Activated CD4-positive, alpha-beta T cell treated with anti-CD3 and anti-CD28 coated beads, Interleukin-2, Interleukin-4, amounts not matched to agents 100 ng/mL and 50 ng/mL, durations not matched to agents 16 hours and 8 hours (primary cell): ENCODE results near the gene WAPL.
"Not testable (repeated sequence)": the region's sequence is repeated elsewhere in the genome, so short reads cannot be mapped to it uniquely, and the experiment has no call there.

Experiments used
- DNase-seq: peaks from one replicate; pipeline ENCODE4 v3.0.0-alpha.2; 2020; ENCODE audit warnings: low spot score

The WAPL gene, protein sequence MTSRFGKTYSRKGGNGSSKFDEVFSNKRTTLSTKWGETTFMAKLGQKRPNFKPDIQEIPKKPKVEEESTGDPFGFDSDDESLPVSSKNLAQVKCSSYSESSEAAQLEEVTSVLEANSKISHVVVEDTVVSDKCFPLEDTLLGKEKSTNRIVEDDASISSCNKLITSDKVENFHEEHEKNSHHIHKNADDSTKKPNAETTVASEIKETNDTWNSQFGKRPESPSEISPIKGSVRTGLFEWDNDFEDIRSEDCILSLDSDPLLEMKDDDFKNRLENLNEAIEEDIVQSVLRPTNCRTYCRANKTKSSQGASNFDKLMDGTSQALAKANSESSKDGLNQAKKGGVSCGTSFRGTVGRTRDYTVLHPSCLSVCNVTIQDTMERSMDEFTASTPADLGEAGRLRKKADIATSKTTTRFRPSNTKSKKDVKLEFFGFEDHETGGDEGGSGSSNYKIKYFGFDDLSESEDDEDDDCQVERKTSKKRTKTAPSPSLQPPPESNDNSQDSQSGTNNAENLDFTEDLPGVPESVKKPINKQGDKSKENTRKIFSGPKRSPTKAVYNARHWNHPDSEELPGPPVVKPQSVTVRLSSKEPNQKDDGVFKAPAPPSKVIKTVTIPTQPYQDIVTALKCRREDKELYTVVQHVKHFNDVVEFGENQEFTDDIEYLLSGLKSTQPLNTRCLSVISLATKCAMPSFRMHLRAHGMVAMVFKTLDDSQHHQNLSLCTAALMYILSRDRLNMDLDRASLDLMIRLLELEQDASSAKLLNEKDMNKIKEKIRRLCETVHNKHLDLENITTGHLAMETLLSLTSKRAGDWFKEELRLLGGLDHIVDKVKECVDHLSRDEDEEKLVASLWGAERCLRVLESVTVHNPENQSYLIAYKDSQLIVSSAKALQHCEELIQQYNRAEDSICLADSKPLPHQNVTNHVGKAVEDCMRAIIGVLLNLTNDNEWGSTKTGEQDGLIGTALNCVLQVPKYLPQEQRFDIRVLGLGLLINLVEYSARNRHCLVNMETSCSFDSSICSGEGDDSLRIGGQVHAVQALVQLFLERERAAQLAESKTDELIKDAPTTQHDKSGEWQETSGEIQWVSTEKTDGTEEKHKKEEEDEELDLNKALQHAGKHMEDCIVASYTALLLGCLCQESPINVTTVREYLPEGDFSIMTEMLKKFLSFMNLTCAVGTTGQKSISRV (N-terminal part only)

DNA sequence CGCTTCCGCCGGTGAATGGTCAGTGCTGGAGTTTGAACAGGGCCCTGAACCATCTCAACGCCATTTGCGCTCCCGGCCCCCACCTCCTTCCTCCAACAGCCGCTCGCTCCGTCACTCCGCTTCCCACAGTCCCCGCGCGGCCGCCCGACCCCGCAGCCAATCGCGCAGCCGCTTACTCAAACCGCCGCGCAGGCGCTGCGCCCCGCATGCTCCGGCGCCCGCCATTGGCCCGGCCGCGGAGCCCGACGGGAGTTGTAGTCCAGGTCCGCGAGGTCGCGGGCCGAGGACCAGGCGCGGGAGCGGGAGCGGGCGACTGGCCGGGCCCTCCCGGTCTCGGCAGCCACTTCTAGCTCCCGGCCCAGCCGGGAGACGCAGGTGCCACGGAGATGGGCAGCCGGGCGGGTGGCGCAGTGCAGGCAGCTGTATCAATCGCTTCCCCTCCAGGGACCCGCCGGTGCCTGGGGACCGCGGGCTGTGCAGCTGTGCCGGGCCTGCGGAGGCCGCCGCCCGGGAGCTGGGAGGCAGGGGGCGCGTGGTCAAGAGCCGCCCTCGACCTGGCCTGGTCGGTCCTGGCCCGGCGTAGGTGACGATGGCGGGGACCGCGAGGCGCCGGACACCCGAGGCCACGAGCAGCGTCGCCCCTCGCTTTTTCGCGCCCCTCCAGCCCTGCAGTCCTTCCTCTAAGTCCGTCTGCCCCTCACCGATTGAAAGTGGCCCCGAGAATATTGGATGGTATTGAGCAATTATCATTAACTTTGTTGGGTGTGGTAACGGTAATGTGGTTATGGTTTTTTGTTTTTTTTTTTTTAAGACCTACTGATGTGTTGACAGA lies at the start of gene WAPL:
Gene WAPL (minus strand): TSS at position 115 of the 832 bp plus-strand sequence. CDS start 3,723 bp downstream, outside the sequence.
- DNase-seq: peak; percentile 94

DNA sequence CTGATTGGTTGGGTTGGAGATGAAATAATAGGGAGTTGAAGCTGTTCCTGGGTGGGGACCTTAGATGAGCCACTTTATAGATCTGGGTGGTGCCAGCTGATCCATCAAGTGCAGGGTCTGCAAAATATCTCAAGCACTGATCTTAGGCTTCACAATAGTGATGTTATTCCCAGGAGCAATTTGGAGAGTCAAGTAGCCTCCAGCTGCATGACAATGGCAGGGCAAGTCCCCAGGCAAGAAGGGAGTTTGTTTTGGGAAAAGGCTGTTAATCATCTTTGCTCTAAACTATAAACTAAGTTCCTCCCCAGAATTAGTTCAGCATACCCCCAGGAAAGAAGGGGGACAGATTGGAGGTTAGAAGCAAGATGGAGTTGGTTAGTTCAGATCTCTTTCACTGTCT lies 47.7 kb upstream of the WAPL start:
- DNase-seq: no peak

DNA sequence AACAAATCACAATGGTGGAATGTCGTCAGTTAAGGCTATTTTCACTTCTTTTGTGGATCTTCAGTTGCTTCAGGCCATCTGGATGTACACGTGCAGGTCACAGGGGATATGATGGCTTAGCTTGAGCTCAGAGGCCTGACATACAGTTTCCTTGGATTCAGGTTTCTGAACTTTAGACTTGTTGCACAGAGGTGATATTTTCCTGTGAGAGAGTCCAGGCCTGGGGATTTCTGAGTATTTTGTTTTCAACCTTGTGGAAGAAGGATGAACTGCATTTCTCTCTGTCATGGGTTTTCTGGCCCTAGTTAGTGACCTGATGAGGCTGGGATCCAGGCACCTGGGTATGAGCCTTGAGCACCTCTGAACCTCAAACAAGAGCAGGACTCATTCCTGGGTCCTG lies 44.9 kb upstream of the WAPL start:
- DNase-seq: not testable (repeated sequence)

DNA sequence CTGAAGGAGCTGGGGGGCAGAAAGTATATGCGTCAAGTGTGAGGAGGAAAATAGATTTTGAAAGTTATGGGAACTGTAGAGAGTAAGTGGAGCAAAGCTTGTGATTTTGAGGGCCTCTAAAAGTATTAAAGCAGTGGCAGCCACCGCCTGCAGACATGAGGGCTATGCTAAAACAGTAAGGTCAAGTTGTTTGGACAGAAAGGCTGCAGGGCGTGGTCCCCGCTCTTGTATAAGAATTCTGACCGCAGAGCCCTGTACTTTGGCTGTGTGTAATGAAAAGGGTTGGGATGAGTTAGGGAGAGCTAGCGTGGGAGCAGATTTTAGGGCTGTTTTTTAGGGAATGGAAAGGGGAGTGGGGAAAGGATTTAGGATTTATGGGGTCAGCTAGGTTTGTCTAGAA lies 41.7 kb upstream of the WAPL start:
- not testable (repeated sequence) for DNase-seq

DNA sequence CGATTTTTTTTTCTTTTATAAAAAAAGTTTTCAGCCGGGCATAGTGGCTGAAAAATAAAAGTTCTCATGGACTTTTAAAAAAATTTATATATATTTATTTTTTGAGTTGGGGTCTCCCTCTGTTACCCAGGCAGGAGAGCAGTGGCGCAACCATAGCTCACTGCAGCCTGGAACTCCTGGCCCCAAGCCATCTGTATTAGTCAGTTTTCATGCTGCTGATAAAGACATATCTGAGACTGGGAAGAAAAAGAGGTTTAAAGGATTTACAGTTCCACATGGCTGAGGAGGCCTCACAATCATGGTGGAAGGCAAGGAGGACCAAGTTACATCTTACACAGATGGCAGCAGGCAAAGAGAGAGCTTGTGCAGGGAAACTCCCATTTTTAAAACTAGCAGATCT lies 37.1 kb upstream of the WAPL start:
- not testable (repeated sequence) for DNase-seq

DNA sequence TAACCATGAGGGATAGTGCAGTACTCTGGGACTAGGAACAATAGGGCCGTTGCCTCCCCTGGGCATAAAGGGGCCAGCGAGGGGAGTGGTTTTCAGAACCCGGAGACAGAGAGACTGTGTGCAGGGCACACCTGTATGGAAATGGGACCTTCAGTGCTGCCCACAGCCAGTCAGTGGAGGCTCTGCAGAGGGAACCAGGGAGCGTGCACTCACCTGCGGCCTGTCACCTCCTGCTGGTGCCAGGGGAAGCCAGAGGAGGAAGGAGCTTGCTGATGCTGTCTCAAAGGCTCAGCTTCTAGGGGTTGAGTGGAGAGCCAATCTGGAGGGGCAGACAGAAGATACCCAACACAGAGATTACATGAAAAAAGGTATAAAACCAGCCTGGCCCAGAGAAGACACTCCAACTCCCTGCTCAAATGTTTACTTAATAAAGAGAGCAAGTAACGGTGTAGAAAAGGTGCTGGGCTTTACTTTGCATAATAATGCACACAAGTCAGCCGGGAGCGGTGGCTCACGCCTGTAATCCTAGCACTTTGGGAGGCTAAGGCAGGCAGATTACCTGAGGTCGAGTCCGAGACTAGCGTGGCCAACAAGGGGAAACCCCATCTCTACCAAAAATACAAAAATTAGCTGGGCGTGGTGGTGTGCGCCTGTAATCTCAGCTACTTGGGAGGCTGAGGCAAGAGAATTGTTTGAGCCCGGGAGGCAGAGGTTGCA lies 35.5 kb upstream of the WAPL start:
- no peak for DNase-seq

DNA sequence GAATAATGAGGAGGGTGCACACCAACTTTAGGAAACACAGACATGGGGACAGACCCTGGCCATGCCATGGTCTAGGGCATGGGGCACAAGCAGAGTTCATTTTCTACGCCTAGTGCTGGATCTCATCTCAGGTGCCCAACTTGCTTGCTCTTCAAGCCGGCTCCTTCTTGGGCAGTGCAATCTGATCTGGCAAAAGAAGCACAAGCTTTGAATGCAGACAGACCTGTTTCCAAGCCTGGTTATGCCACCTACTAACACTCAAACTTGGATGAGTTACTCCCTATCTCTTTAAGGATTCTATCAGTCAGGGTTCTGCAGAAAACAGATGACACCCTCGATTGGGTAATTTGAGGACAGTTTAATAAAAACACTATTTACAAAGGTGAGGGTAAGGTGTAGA lies 34.9 kb upstream of the WAPL start:
- no peak for DNase-seq

DNA sequence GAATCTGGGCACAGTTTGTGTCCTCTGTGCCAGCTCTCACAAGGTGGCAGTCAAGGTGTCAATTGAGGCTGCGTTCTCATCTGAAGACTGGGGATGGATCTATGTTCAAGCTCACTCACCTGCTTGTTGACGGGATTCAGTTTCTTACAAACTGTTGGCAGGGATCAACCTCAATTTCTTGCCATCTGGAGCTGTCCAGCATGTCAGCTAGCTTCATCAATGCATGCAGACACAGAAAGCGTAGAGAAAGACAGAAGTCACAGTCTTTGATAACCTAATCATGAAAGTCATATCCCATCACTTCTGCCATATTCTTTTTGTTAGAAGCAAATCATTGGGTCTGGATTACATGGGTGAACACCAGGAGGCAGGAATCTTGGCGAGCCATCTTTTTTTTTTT lies 32.0 kb upstream of the WAPL start:
- DNase-seq: no peak

DNA sequence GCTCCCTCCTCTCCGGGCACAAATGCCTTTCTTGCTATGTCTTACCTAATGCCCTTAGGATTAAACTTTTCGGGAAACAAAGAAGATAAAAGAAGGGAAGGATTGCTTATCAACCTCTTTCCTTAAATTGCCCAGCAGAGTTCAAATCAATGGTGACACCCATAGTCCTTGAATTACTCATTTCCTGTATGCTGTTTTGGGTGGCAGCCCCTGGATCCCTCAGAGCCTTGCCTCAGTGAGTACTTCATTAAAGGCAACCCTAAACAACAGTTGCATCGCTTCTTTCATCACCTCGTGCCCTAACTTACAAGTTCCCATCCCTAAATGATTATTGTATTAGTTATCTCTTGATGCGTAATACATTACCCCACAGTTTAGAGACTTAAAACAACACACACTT lies 31.6 kb upstream of the WAPL start:
- no peak for DNase-seq

DNA sequence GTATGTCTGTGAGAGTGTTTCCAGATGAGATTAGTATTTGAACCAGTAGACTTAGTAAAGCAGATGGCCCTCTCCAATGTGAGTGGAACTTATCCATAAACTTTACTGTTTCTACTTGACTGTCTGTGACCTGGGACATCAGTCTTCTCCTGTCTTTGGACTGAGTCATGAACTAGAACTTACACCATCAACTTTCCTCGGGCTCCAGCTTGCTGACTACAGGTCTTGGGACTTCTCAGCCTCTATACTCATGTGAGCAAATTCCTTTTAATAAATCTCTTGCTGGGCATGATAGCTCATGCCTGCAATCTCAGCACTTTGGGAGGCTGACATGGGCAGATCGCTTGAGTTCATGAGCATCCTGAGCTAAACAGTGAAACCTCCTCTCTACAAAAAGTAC lies 25.7 kb upstream of the WAPL start:
- DNase-seq: no peak

DNA sequence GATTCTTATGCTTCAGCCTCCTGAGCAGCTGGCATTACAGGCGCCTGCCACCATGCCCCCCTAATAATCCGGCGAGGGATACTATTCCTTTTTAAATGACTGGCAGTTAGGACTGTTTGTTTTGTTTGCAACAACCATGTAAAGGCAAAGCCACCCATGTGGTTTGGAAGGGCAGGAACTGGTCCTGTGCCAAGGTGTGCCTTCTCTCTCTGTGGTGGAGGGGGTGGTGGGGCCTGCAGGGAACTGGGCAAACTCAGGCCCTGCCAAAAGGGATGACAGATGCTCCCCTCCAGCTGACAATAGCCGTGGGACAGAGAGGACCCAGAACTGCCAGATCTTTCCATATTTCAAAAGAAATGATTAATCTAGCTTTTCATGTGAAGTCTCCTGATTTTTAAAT lies 23.5 kb upstream of the WAPL start:
- no peak for DNase-seq

DNA sequence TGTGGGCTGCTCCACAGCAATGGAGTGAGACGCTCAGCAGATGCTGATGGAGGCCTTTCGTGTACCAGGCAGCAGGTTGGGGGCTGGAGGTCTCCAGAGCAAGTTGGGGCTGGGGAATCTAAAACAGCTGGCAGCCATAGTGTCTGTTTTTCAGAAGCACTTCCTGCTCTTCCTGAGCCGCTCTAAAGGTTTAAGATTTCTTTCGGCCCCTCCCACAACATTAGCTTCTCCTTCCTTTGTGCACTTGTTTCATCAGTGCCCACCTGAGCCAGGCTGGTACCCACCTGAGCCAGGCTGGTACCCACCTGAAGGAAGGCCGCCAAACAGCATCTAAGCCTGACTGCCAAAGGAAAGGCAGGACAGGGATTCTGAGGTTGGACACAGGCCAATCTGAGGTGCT lies 18.4 kb upstream of the WAPL start:
- no peak for DNase-seq

DNA sequence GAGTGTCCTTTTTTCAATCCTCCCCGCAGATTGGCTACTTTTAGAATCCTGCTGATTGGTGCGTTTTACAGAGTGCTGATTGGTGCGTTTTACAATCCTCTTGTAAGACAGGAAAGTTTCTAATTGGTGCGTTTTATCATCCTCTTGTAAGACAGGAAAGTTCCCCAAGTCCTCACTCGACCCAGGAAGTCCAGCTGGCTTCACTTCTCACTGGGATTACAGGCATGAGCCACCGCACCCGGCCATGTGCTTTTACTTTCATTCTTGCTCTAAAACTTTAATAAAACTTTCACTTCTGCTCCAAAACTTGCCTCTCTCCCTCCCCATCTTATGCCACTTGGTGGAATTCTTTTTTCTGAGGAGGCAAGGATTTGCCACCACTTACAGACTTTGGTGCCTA lies 17.0 kb upstream of the WAPL start:
- no peak for DNase-seq

DNA sequence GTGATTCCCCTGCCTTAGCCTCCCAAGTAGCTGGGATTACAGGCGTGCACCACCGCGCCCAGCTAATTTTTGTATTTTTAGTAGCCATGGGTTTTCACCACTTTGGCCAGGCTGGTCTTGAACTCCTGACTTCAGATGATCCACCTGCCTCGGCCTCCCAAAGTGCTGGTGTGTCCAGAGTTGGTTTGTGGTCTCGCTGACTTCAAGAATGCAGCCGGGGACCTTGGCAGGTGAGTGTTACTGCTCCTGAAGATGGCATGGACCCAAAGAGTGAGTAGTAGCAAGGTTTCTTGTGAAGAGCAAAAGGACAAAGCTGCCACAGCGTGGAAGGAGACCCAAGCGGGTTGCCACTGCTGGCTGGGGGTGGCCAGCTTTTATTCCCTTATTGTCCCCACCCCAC lies 16.4 kb upstream of the WAPL start:
- DNase-seq: not testable (repeated sequence)

DNA sequence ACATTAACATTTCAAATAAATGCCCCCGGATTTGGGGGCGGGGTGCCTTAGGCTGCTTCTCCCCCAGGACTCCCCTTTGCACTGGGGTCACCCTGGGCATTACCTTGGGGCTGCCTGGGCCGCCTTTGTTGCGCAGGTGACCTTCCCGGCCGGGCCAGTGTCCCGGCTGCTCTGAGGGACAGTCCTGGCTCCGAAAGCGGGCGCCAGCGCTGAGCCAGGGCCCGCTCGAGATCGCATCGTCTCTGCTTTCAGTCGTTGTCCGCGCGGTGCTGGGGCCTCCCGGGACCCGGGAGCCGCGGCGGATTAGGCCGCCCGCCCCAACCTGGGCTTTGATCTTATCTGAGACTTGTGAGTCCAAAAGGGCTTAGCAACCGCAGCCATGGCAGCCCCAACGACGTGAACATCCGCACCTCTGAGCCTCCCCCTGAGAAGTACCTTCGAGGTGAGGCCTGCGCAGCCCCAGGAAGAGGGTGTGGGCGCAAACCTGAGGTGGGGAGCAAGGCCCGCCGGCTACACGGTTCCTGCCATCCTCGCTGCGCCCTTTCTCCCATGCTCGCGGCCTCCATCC lies 14.8 kb upstream of the WAPL start:
- DNase-seq: peak; percentile 10

DNA sequence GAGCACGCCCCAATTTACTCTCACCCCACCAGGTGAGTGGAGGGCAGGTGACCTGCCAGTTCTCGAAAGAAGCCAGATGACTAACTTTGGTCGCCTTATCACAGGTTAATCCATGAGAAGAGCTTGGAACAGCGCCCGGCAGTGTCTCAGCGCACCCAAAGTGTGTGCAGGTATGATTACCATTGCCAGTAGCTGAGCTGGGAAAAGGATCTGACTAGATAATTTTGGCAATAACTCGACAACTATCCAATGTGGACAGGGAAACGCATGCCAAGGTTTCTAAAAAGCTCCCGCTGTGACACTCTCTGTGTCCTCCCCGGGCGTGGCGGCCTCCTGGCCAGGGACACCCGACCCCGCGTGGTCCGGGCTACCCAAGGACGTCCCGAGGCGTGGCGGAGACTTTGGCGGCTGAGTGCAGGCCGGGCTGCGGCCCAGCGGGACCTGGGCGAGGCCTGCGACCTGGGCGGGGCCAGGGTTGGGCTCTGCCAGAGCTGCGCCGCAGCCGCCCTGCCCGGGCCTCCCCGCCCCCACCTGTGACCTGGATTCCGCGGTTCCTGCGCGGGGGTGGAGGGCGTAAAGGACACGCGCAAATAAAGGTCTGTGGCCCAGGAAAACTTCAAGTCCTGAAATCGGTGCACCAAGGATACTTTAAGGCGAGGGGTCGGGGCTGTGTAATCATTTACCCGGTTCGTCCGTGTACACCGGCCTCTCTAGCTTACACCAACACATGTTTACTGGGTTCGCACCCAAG lies 13.7 kb upstream of the WAPL start:
- no peak for DNase-seq

DNA sequence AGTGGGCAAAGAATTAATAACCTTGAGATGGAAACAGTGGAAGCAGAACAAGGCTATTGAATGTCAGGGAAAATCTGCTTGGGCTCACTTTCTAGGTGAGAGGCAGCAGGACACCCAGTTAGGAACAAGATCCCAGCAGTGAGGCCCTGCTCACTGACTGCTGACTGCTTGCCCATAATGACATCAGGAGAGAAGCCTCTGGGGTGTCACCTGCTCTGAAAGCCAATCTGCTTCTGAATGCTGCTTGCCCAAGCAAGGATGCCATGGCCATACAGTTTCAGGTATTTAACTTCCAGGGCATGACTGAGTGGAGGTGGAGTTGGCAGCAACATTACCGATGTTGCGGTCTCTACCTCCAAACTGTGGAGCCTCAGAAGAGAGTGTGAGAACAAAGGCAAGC lies 11.7 kb upstream of the WAPL start:
- no peak for DNase-seq

DNA sequence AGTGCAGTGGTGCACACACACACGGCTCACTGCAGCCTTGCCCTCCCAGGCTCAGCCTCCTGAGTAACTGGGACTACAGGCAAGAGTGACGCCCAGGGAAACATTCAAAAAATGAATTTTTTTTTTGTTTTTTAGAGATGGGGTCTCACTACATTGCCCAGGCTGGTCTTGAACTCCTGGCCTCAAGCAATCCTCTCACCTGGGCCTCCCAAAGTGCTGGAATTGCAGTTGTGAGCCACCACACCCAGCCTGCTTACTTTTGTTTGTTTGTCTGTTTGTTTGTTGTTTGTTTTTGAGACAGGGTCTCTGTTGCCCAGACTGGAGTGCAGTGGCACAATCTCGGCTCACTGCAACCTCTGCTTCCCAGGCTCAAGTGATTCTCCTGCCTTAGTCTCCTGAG lies 7.1 kb upstream of the WAPL start:
- DNase-seq: not testable (repeated sequence)

DNA sequence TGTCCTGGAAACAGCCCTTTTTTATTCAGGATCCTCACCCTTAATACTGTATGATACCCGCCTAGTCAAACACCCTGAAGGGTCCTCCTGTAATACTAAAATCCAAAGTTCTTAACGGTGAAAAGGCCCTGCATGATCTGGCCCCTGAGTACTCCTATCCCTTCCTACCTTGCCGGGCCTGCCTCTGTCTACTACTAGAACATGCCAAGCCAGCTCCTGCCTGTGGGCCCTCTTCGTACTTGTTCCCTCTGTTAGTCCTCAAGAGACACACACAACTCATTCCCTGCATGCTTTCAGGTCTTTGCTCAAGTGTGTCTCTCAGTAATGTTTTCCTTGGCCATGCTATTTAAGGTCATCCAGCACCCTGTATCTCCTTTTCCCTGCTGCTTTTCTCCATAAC lies 5.0 kb upstream of the WAPL start:
- DNase-seq: no peak

DNA sequence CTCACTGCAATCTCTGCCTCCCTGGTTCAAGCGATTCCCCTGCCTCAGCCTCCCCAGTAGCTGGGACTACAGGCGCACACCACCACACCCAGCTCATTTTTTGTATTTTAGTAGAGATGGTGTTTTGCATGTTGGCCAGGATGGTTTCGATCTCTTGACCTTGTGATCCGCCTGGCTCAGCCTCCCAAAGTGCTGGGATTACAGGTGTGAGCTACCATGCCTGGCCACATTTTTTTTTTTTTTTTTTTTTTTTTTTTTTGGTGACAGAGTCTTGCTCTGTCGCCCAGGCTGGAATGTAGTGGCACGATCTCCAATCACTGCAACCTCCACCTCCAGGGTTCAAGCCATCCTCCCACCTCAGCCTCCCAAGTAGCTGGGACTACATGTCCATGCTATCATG lies 4.1 kb upstream of the WAPL start:
- DNase-seq: not testable (repeated sequence)
